ENCODE measurements around the gene STUB1.

DNA sequence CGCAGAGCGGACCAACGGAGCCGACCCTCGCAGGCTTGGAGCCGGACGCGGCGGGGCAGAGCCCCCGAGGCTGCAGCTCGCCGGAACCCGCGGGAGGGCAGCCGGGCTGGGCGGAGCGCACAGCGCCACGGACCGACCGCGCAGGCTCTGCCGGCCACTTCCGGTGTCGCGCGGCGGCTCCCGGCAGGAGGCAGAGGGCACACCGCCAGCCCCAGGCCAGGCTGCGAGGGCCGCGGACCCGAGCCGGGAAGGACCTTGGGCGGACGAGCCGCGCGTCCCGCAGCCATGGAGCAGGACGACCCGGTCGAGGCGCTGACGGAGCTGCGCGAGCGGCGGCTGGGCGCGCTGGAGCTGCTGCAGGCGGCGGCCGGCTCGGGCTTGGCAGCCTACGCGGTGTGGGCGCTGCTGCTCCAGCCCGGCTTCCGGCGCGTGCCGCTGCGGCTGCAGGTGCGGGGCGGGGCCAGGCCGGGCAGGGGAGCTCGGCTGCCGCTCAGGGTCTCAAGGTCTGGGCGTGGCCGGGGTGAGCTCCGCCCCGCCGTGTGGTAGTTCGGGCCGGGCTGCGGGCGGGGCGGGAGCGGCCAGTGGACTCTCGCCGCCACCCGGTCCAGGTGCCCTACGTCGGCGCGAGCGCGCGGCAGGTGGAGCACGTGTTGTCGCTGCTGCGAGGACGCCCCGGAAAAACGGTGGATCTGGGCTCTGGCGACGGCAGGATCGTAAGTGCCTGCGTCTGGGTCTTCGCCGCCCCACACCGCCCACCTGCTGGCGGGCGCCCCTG, 41.0 kb downstream of the STUB1 start, which contains the start of gene ANTKMT:
- TF ChIP-seq, protein P1, sequence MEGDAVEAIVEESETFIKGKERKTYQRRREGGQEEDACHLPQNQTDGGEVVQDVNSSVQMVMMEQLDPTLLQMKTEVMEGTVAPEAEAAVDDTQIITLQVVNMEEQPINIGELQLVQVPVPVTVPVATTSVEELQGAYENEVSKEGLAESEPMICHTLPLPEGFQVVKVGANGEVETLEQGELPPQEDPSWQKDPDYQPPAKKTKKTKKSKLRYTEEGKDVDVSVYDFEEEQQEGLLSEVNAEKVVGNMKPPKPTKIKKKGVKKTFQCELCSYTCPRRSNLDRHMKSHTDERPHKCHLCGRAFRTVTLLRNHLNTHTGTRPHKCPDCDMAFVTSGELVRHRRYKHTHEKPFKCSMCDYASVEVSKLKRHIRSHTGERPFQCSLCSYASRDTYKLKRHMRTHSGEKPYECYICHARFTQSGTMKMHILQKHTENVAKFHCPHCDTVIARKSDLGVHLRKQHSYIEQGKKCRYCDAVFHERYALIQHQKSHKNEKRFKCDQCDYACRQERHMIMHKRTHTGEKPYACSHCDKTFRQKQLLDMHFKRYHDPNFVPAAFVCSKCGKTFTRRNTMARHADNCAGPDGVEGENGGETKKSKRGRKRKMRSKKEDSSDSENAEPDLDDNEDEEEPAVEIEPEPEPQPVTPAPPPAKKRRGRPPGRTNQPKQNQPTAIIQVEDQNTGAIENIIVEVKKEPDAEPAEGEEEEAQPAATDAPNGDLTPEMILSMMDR (IDR thresholded peaks at IDR 0.05; ENCODE audit: insufficient read depth, low read length), result no peak
- TF ChIP-seq, protein P2, sequence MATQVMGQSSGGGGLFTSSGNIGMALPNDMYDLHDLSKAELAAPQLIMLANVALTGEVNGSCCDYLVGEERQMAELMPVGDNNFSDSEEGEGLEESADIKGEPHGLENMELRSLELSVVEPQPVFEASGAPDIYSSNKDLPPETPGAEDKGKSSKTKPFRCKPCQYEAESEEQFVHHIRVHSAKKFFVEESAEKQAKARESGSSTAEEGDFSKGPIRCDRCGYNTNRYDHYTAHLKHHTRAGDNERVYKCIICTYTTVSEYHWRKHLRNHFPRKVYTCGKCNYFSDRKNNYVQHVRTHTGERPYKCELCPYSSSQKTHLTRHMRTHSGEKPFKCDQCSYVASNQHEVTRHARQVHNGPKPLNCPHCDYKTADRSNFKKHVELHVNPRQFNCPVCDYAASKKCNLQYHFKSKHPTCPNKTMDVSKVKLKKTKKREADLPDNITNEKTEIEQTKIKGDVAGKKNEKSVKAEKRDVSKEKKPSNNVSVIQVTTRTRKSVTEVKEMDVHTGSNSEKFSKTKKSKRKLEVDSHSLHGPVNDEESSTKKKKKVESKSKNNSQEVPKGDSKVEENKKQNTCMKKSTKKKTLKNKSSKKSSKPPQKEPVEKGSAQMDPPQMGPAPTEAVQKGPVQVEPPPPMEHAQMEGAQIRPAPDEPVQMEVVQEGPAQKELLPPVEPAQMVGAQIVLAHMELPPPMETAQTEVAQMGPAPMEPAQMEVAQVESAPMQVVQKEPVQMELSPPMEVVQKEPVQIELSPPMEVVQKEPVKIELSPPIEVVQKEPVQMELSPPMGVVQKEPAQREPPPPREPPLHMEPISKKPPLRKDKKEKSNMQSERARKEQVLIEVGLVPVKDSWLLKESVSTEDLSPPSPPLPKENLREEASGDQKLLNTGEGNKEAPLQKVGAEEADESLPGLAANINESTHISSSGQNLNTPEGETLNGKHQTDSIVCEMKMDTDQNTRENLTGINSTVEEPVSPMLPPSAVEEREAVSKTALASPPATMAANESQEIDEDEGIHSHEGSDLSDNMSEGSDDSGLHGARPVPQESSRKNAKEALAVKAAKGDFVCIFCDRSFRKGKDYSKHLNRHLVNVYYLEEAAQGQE (IDR thresholded peaks at IDR 0.05; ENCODE audit: insufficient replicate concordance, low read depth), result no peak
